ENCODE results near the gene SH2D3A. TPM values are rescaled to one million over a fixed set of nuclear protein-coding genes. Genes with fewer than 3 reads are reported as not detected.
"Not testable (repeated sequence)": the region's sequence is repeated elsewhere in the genome, so short reads cannot be mapped to it uniquely, and the experiment has no call there.

The SH2D3A gene
- total RNA-seq, 1 experiment from 2014 or later = 0.34 TPM

DNA sequence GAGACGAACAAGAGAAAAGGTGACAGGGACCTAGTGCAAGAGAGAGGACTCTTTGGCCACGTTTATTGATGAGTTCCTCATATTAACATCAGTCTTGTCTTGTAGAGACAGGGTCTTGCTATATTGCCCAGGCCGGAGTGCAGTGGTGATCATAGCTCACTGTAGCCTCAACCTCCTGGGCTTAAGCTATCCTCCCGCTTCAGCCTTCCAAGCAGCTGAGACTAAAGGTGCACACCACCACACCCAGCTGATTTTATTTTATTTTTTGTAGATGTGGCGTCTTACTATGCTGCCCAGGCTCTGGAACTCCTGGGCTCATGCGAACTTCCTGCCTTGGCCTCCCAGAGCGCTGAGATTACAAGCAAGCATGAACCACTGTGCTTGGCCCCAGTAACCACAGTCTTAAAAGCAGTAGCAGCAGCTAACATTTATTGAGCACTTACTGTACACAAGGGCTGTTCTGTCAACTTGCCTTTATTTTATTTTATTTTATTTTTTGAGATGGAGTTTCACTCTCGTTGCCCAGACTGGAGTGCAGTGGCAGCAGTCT, 1.1 kb upstream of the SH2D3A start:
- no peak for DNase-seq (ENCODE audit: low read depth, low spot score)
- in situ Hi-C loops (cut with HindIII; ENCODE audit: low pct_unique_long_range_greater_than_20kb, low sequenced_read_pairs) = no loop called here

DNA sequence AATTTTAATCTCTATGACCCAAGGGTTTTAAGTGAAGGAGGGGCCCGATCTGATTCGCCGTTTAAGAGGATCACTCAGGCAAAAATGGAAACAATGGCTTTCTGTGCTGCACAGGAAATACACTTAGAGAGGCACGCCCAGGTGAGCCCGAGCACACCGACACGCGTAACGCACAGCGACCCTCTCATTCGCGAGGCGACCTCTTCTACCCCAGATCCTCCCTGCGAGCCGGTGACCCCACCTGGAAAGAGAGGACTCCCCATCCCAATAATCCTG, 216 bp downstream of the SH2D3A start:
- no peak for DNase-seq (ENCODE audit: low read depth, low spot score)
- in situ Hi-C loops (cut with HindIII; ENCODE audit: low pct_unique_long_range_greater_than_20kb, low sequenced_read_pairs) = no loop called here

DNA sequence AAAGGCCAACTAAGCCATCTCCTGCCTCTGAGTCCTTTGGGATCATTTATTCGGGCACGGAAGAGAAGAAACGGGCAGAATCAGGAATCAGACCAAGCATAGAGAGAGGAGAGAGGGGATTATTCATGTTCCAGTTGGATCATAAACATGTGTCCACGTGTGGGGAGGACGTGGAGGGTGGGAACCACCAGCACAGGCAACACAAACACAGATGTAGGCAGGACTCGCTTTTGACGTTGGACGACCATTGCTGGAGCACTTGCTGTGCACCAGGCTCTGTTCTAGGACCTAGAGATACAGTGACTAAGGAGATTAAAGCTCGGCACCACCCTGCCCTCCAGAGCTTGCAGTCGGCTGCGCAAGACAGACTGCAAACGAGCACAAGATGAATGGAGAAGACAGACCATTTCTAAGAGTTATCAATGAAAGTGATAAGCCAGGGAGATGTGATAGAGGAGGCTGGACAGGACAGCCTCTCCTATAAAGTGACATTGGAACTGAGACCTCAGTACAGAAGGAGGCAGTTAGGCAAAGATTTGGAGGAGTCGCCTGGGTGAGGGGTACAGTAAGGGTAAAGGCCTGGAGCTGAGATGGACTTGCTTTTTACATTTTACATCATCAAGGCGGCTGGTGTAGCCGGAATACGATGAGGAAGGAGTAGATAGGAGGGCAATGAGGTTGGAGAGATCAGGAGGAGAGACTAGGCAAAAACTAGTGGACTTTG, 716 bp downstream of the SH2D3A start:
- in situ Hi-C loops (cut with HindIII; ENCODE audit: low pct_unique_long_range_greater_than_20kb, low sequenced_read_pairs) = no loop called here
- no peak for DNase-seq (ENCODE audit: low read depth, low spot score)

DNA sequence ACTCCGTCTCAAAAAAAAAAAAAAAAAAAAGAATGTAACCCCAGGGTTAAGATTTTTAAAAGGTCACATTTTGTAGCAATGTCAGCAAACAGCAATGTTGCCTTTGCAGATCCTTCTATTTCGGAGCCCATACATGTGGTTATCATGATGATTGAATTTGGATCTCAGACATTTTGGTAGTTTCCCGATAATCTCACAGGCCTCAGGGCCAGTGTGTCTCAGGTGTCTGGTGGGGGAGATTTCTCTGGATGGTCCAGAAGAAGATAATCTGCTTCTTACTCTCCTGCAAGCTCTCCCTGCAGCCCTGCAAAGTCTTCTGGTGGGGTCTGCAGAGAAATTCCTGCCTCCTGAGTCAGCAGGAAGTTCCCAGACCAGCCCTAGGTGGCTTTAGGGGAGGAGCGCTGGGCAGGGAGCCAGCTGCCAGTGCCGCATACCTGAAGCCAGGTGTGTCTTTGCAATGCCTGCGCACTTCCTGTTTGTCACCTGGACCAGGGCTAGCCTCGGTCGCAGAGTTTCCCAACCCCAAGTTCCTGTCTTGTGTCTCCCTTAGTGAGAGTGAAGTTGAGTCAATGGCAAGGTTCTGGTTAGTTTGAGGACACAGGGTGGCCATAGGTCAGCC, 1.4 kb downstream of the SH2D3A start:
- no peak for DNase-seq (ENCODE audit: low read depth, low spot score)
- in situ Hi-C loops (cut with HindIII; ENCODE audit: low pct_unique_long_range_greater_than_20kb, low sequenced_read_pairs) = no loop called here

DNA sequence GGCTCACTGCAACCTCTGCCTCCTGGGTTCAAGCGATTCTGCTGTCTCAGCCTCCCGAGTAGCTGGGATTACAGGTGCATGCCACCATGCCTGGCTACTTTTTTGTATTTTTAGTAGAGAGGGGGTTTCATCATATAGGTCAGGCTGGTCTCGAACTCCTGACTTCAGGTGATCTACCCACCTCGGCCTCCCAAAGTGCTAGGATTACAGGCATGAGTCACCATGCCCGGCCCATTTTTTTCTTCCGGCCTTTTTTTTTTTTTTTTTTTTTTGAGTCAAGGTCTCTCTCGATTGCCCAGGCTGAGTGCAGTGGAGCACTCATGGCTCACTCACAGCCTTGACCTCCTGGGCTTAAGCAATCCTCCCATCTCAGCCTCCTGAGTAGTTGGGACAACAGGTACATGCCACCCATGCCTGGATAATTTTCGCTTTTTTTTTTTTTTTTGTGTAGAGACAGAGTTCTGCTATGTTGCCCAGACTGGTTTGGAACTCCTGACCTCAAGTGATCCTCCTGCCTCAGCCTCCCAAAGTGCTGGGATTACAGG, 4.9 kb downstream of the SH2D3A start:
- not testable (repeated sequence) for DNase-seq (ENCODE audit: low read depth, low spot score)

DNA sequence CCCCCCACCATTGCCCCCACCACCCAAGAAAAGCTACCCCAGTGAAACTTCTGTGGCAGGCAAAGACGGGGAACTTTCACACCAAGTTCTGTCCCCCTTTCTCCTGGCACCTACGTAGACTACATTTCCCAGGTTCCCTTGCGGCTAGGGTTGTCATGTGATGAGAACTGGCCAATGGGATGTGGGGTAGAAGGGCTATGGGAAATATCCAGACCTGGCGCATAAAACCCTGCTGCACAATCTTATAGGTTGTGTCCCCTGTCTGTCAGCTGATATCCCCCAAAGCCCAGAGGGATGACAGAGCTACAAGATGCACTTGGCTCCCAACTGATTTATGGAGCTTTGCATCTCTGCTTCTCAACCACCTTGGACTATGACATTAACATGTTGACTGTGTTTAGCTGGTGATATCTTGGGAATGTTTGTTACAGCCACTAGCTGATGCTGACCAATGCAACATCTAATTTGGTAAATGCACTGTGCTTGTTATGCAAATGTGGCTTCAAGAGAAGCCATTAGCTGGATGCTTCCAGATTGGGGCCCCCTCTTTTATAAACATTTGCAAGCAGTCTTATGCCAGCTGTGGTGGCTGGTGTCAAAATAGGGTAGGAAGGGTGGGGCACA, 6.1 kb downstream of the SH2D3A start:
- peak; percentile 68 for DNase-seq (ENCODE audit: low read depth, low spot score)
- in situ Hi-C loops (cut with HindIII; ENCODE audit: low pct_unique_long_range_greater_than_20kb, low sequenced_read_pairs) = no loop called here

More for the DNA sequence above, 4.9 kb downstream of the SH2D3A start:
- in situ Hi-C loops (cut with HindIII; ENCODE audit: low pct_unique_long_range_greater_than_20kb, low sequenced_read_pairs) = not testable (repeated sequence)

DNA sequence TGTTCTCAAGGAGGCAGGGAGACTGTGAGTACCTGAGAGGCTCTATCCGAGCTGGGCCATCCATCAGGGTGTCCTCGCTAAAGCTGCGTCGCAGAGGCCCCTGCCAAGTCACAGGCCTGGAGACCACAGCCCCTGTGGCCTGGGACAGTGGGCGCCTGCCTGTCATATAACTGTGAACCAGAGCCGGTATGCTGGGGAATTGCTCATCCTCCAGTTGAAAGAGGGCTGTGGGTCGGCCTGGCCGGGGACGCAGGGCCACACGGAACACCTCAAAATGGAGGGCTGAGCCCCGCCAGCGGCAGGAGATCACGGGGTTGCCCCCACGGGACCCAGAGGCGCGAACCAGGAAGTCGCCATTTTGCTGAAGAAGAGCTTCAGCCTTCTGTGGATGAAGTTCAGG, 6.6 kb downstream of the SH2D3A start:
- DNase-seq (ENCODE audit: low read depth, low spot score) = no peak
- in situ Hi-C loops (cut with HindIII; ENCODE audit: low pct_unique_long_range_greater_than_20kb, low sequenced_read_pairs) = no loop called here

DNA sequence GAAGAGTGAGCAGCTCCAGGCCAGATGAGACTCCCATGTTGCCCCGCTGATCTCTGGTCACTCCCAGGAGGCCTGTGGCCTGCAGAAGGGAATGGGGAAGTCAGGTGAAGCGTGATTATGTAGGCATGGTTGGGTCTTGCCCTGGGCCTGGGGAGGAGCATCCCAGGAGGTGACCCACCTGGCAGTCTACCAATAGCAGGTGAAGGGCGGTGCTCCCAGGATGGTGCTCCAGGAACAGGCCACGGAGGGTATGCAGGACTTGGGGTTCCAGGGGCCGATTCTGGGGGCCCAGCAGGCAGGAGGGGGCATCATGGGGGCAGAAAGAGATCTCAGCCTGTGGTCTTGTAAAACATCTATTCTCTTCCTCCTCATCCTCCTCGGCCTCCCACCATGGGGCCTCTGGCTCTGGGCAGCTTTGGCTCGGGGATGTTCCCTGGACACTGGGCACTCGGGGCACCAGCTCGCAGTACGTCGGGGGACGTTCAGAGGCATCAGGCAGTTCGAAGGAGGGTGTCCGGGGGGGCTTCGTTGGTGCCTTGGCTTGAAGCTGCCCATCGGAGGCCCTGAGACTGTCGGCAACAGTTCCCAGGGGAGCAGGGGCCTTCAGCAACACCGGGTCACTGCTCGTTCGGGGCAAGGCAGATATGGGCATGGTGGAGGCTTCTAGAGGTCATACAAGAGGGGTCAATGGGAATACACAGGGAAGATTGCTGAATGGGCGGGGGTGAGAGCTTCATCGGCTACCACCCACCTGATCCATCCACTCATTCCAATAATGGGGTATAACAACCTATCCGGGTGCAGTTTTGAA, 12.4 kb downstream of the SH2D3A start:
- no peak for DNase-seq (ENCODE audit: low read depth, low spot score)
- in situ Hi-C loops (cut with HindIII; ENCODE audit: low pct_unique_long_range_greater_than_20kb, low sequenced_read_pairs) = no loop called here

DNA sequence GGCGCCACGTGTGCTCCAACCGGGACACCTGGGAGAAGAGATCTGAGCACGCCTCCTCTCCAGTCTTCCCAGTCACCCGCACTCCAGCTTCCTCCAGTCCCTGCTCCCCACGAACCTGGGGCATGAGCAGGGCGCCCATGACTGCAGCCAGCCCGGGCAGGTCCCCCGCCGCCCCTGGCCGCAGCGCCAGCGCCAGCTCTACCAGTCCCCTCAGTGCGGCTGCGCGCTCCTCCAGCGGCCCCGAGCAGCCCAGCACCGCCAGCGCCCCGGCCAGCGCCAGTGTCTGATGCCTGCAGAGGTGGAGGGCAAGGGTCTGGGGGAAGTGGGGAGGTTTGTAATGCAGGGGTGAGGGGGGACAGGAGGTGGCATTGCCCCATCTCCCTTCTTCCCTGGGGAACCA, 13.1 kb downstream of the SH2D3A start:
- no peak for DNase-seq (ENCODE audit: low read depth, low spot score)
- in situ Hi-C loops (cut with HindIII; ENCODE audit: low pct_unique_long_range_greater_than_20kb, low sequenced_read_pairs) = no loop called here

DNA sequence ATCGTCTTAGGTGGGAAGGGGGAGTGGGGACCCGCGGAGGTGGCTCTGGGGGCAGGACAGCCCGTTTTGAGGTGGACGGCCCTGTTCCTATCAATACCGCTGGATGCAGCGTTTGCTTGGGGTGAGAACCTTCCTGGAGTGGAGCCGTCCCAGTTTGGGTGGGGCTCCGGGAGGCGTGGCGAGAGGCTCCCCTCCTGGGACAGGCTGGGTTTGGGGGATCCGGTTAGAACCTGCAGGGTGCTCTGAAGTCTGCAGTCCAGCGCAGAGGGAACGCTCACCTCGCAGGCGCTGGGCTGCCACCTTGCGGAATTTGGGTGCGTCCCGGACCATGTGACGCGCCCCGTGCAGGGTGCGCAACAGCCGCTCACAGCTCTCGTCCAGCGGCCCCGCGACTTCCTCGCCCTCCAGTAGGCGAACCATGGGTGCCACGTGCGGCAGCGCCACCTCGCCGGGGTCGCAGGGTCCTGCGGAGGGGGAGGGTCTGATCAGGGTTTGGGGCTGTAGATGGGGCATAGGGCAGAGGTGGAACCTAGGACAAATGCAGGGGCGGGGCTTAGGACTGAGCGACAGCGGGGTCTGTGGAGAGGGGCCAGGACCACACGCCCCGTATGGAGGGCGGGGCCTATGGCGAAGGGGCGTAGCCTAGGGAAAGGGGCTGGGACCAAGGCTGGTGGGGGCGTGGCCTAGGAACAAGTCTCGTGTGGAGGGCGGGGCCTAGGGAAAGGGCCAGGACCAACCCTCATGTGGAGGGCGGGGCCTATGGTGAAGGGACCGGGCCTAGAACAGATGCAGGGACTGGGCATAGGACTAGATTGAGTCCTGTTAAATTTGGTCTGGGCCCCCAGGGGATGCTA, 13.8 kb downstream of the SH2D3A start:
- in situ Hi-C loops (cut with HindIII; ENCODE audit: low pct_unique_long_range_greater_than_20kb, low sequenced_read_pairs) = no loop called here
- peak; percentile 85 for DNase-seq (ENCODE audit: low read depth, low spot score)

DNA sequence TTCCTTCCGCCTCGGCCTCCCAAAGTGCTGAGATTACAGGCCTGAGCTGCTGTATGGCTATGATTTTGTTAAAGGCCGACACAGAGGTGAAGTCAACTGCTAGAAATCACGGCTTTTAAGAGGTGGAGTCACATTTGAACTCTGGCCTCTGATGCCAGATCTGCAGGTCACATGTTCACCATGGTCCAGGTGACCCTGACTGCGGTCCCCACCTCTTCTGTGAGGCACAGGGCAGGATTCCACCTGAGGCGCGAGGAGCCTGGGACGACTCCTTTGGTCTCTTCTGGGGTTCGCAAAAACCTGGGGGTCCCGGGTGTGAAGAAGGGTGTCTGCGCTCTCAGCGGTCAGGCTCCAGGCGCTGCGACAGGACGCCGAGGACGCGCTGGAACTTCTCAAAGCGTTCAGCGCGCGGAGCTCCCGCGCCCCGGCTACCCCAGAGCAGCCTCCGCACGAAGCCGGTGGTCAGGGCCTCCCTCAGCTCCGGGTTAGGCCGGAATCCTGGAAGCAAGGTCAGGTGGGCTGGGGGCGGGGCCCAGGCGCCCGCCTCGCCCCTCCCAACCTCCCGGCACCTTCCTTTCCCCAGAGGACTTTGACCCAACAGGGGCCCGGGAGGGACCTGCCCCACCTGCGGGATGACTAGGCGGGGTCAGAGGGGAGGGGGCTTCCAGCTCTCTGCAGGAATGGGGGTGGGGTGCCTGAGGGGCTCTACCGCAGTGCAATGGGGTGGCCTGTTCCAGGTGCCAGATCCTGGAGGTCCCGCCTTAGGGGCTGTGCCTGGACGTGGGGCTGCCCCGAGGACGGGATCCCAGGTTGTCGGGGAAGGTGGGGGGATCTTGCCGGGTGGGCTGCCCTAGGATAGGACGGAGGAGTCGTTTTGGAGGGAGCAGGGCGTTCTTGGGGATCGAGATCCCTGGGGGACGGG, 14.7 kb downstream of the SH2D3A start:
- in situ Hi-C loops (cut with HindIII; ENCODE audit: low pct_unique_long_range_greater_than_20kb, low sequenced_read_pairs) = no loop called here
- no peak for DNase-seq (ENCODE audit: low read depth, low spot score)

DNA sequence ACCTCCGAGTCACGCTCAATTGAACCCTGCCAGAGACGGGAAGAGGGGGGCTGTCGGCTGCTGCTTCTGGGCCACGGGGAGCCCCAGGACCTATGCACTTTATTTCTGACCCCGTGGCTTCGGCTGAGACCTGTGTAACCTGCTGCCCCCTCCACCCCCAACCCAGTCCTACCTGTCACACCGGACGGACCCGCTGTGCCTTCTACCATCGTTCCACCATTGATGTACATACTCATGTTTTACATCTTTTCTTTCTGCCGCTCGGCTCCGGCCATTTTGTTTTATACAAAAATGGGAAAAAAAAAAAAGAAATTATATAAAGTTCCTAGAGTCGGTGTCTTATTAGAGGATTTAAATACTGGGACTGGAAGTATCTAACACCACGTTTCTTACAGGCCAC, 16.0 kb downstream of the SH2D3A start:
- in situ Hi-C loops (cut with HindIII; ENCODE audit: low pct_unique_long_range_greater_than_20kb, low sequenced_read_pairs) = no loop called here

DNA sequence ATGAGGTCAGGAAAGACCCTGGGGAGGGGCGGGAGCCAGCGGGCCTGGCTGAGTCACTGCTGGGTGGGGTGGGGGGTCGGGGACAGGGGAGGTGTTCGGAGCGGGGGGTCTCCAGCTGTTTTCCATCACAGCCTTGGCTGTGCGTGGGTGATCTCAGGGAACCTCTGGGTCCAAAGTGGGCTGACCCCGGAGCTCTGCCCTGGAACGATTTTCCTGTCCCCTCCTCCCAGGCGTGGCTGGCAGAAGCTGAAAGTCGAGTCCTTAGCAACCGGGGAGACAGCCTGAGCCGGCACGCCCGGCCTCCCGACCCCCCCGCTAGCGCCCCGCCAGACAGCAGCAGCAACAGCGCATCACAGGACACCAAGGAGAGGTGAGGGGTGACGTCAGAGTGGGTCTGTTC, 17.2 kb downstream of the SH2D3A start:
- no peak for DNase-seq (ENCODE audit: low read depth, low spot score)
- in situ Hi-C loops (cut with HindIII; ENCODE audit: low pct_unique_long_range_greater_than_20kb, low sequenced_read_pairs) = no loop called here

More for the DNA sequence above, 16.0 kb downstream of the SH2D3A start:
- no peak for DNase-seq (ENCODE audit: low read depth, low spot score)

DNA sequence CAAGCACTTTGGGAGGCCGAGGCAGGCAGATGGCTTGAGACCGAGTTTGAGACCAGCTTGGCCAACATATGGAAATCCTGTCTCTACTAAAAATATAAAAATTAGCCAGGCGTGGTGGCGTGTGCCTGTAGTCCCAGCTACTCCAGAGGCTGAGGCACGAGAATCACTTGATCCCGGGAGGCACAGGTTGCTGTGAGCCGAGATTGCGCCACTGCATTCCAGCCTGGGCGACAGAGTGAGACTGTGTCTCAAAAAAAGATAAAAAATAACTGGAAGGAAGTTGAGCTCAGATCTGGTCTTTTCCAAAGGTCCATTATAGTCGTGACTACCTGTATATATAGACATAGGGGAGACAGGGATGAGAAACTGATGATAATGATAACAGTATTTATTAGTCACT, 18.7 kb downstream of the SH2D3A start:
- in situ Hi-C loops (cut with HindIII; ENCODE audit: low pct_unique_long_range_greater_than_20kb, low sequenced_read_pairs); DNase-seq (ENCODE audit: low read depth, low spot score): not testable (repeated sequence)

DNA sequence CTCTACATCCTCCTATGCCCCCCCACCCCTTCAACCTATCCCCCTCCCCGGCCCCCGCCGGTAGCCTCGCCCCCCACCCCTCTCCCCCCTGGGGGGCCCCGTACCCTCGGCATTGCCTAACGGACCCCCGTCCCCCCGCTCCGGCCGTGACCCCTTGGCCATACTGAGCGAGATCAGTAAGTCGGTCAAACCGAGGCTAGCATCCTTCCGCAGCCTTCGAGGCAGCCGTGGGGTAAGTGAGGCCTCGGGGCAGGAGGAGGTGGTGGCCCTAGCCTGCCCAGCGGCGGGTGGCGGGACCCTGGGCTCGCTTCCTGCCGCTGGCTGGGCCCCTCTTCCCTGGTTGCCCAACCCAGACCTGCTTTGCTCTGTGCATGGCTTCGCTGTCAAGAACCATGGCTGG, 21.3 kb downstream of the SH2D3A start:
- DNase-seq (ENCODE audit: low read depth, low spot score) = no peak
- in situ Hi-C loops (cut with HindIII; ENCODE audit: low pct_unique_long_range_greater_than_20kb, low sequenced_read_pairs) = no loop called here

Data from SK-MEL-5 (cell line).